ENCODE measurements around the gene EFNB2. TPM values are rescaled to one million over a fixed set of nuclear protein-coding genes. Genes with fewer than 3 reads are reported as not detected.

The EFNB2 gene
- total RNA-seq, 2 donors from 2014 or later = 85.0 to 97.1 TPM

- DNase-seq (peak in 1 of 2 donors; percentile 54), ATAC-seq (peak; percentile 74)
- intact Hi-C loops (cut with DNase I, micrococcal nuclease) = loop anchor here in 1 of 2 donors (10.0 kb wide), 1 partner anchor 131 kb away; no protein-coding TSS in a partner anchor
These were observed 59.6 kb downstream of the EFNB2 start for GRCh38 chr13:106475852-106476251.

- no peak for DNase-seq
- ATAC-seq = no peak
- intact Hi-C loops (cut with DNase I, micrococcal nuclease) = loop anchor here in 1 of 2 donors (10.0 kb wide), 1 partner anchor 130 kb away; no protein-coding TSS in a partner anchor
These were observed 60.5 kb downstream of the EFNB2 start for GRCh38 chr13:106474912-106475311.

- no peak for DNase-seq
- no peak for ATAC-seq
- intact Hi-C loops (cut with DNase I, micrococcal nuclease) = loop anchor here in 1 of 2 donors (10.0 kb wide), 1 partner anchor 128 kb away; no protein-coding TSS in a partner anchor
These were observed 62.3 kb downstream of the EFNB2 start for GRCh38 chr13:106473154-106473553.

- intact Hi-C loops (cut with DNase I, micrococcal nuclease) = loop anchor here in 1 of 2 donors (10.0 kb wide), 1 partner anchor 128 kb away; no protein-coding TSS in a partner anchor
- ATAC-seq (no peak), DNase-seq (no peak)
These were observed 62.8 kb downstream of the EFNB2 start for GRCh38 chr13:106472621-106473020.

GRCh38 chr13:106471957-106472543 lies 63.4 kb downstream of the EFNB2 start:
- DNase-seq (peak; percentile 58 to 72), ATAC-seq (peak; percentile 75)
- intact Hi-C loops (cut with DNase I, micrococcal nuclease) = loop anchor here in 1 of 2 donors (10.0 kb wide), 1 partner anchor 127 kb away; no protein-coding TSS in a partner anchor

GRCh38 chr13:106470576-106470975 lies 64.9 kb downstream of the EFNB2 start:
- intact Hi-C loops (cut with DNase I, micrococcal nuclease) = loop anchor here in 1 of 2 donors (10.0 kb wide), 1 partner anchor 126 kb away; no protein-coding TSS in a partner anchor
- ATAC-seq (no peak), DNase-seq (no peak)

GRCh38 chr13:106468744-106469590 lies 66.5 kb downstream of the EFNB2 start:
- ATAC-seq (no peak), DNase-seq (no peak)
- intact Hi-C loops (cut with DNase I, micrococcal nuclease) = no loop called here

GRCh38 chr13:106468207-106468606 lies 67.3 kb downstream of the EFNB2 start:
- intact Hi-C loops (cut with DNase I, micrococcal nuclease) = no loop called here
- ATAC-seq (no peak), DNase-seq (no peak)

- DNase-seq (no peak), ATAC-seq (no peak)
- intact Hi-C loops (cut with DNase I, micrococcal nuclease) = no loop called here
These were observed 67.9 kb downstream of the EFNB2 start for GRCh38 chr13:106467427-106468122.

GRCh38 chr13:106466691-106467426 lies 68.6 kb downstream of the EFNB2 start:
- DNase-seq = no peak
- intact Hi-C loops (cut with DNase I, micrococcal nuclease) = no loop called here
- ATAC-seq = no peak

GRCh38 chr13:106464076-106464475 lies 71.4 kb downstream of the EFNB2 start:
- ATAC-seq (no peak), DNase-seq (no peak)
- intact Hi-C loops (cut with DNase I, micrococcal nuclease) = no loop called here

- intact Hi-C loops (cut with DNase I, micrococcal nuclease) = no loop called here
- no peak for ATAC-seq
- DNase-seq = no peak
These were observed 72.8 kb downstream of the EFNB2 start for GRCh38 chr13:106462710-106463109.

GRCh38 chr13:106455777-106456176 lies 79.7 kb downstream of the EFNB2 start:
- intact Hi-C loops (cut with DNase I, micrococcal nuclease) = no loop called here
- ATAC-seq (no peak), DNase-seq (no peak)

GRCh38 chr13:106455190-106455589 lies 80.3 kb downstream of the EFNB2 start:
- intact Hi-C loops (cut with DNase I, micrococcal nuclease) = no loop called here
- ATAC-seq = no peak
- no peak for DNase-seq

GRCh38 chr13:106453101-106453500 lies 82.4 kb downstream of the EFNB2 start:
- no peak for DNase-seq
- ATAC-seq = no peak
- intact Hi-C loops (cut with DNase I, micrococcal nuclease) = no loop called here

GRCh38 chr13:106450991-106451390 lies 84.5 kb downstream of the EFNB2 start:
- DNase-seq = no peak
- intact Hi-C loops (cut with DNase I, micrococcal nuclease) = no loop called here
- no peak for ATAC-seq

- intact Hi-C loops (cut with DNase I, micrococcal nuclease) = no loop called here
- ATAC-seq (no peak), DNase-seq (no peak)
These were observed 86.4 kb downstream of the EFNB2 start for GRCh38 chr13:106449096-106449495.

GRCh38 chr13:106445996-106446395 lies 89.5 kb downstream of the EFNB2 start:
- DNase-seq (no peak), ATAC-seq (no peak)
- intact Hi-C loops (cut with DNase I, micrococcal nuclease) = no loop called here
